Skin of body (tissue), 2 donors: ENCODE data around the gene HELZ. TPM values are rescaled to one million over a fixed set of nuclear protein-coding genes. Genes with fewer than 3 reads are reported as not detected.
A peak's percentile ranks its signal among the peaks of the same experiment; 100 is the strongest.

Experiments used
- DNase-seq: peaks from one replicate; lab custom pipeline; 2025; lab: John Stamatoyannopoulos, UW
- total RNA-seq: library from RNA; depleted of rRNA; stranded (reverse); fragments of >200 nt; gene quantifications from one replicate; pipeline ENCODE4 v1.2.3, GENCODE V29; 2014

HELZ gene
- total RNA-seq, 1 donor from 2014 or later, result 70.5 TPM

DNA sequence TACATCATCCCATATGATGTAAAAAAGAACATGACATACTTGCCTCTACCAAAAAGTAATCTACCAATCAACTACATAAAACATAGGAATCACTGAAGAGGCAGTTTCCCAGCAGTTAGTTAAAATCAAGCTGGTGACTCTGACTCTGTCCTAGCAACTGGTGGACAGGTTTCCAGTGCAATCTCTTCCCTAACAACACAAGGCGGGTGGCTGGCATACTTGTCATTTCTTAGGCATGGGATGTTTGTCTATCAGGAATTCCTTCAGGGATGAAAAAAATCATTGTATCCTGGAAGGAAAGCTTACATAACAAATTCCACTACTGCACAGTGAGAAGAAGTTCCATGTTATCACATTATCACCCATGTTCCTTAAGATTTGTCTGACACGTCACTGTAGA lies 50.9 kb downstream of the HELZ start:
- no peak for DNase-seq

DNA sequence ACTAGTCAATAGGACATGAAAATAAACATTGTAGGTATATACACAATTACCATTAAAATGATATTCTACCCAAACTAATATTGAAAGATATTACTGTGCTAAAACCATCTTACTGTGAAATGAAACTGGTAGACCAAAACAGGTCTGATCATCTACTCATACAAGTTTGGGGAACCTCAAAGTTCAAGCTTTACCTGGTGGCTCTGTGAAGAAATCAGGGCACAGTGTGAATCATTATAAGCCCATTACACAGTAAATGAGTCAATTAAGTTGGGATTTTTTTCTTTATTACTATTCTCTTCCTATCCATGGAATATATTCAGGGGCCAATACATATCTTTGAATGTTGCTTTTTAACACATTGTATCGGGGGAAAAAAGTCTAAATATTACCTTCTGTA lies 57.1 kb downstream of the HELZ start:
- no peak for DNase-seq

DNA sequence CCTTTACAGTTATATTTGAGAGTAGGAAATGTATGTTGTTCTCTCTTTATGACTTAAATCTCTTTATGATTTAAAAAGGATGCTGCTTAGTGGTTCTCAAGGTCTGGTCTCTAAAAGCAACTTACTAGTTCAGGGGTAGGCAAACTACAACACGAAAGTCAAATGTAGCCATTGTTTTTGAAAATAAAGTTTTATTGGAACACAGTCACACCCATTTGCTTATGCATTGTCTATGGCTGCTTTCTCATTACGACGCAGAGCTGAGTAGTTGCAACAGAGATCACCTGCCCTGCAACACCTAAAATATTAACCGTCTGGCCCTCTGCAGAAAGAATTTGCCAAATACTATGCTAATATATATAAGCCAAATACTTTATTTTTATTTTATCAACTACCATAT lies 58.2 kb downstream of the HELZ start:
- DNase-seq, result no peak

DNA sequence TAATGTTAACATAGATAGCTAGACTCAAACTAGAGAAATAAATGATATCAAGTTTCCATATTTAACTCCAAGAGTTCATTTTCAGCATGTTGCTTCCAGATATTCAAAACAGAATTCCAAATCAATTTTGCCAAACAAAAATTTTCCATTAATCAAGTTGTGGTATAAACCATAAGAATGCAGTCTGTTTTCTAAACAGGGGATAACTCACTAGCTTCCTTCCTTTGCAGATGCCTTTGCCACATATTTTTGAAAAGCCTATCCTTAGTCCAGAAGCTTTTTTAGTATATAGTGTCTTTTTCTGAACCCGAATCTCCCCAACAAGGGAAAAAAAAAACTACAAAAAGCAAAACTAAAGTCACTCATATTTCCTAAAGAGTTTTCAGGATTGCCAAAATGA lies 61.5 kb downstream of the HELZ start:
- DNase-seq, result no peak

DNA sequence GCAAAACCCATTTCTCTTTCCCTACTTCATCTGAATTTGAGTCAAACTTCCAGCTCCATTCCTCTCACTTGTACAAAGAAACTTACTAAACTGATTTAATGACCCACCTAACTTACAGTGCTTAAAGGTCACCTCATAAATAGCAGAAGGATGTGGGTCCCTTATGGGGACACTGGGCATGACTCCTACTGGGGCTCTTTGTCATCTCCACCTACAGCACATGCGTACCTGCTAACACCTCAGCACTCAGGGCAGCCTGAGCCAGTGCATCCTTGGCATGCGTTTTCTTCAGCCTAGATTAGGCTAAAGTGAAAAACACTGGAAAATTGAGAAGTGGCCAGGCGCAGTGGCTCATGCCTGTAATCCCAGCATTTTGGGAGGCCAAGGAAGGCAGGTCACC lies 63.2 kb downstream of the HELZ start:
- no peak for DNase-seq

DNA sequence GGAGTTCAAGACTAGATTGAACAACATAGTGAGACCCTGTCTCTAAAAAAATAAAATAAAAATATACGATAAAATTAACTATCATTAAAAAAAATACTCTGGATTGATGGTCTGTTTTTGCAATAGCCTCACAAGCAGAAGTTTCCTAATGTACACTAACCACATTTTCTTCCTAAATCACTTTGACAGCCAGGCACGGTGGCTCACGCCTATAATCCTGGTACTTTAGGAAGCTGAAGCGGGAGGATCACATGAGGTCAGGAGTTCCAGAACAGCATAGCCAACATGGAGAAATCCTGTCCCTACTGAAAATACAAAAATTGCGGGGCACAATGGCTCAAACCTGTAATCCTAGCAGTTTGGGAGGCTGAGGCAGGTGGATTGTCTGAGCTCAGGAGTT lies 64.7 kb downstream of the HELZ start:
- DNase-seq, result no peak

DNA sequence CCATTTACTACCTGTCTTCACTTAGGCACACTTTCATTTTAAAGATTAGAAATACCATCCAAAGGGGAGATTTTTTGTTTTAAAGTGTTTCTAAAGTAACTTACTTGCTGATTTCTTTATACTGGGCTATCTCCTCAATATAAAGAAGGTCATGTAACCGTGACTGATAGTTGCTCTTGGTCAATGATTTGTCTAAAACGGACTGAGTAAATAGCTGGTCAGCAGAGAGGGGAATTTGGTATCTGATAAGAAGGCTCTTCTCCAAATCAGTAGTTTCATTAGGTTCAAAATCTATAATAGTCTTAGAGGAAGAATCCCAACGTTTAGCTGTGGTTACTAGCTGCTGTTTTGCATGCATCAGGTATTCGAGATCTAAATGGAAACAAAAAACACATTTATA lies 66.4 kb downstream of the HELZ start:
- no peak for DNase-seq

DNA sequence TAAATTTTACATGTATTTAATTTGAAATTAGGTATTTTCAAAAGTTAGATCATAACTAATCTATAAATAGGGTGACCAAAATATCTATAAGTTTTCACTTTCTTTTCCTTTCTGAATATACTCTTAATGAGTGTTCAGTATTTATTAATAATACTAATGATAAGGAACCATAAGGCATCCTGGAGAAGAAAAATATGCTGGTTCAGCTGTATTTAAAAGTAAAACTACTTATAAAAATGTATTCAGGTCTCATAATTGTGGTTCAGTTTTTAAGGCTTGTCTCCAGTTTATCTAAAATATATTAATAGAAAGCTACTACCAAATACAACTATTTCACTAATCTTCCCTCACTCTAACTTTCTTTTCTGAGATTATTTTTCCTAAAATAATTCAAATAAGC lies 67.3 kb downstream of the HELZ start:
- DNase-seq, result no peak

DNA sequence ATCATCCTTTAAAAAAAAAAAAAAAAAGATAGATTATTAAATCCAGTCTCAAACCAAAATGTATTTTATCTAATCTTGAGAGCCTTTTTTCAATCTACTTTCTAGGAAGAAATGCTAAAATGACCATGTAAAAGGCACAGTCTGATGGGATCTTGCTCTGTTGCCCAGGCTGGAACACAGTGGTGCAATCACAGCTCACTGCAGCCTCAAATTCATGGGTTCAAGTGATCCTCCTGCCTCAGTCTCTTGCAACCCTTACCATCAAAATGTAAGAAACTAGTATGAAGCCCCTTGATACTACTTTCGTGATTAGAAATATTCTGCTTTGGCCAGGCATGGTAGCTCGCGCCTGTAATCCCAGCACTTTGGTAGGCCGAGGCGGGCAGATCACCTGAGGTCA lies 70.8 kb downstream of the HELZ start:
- no peak for DNase-seq

DNA sequence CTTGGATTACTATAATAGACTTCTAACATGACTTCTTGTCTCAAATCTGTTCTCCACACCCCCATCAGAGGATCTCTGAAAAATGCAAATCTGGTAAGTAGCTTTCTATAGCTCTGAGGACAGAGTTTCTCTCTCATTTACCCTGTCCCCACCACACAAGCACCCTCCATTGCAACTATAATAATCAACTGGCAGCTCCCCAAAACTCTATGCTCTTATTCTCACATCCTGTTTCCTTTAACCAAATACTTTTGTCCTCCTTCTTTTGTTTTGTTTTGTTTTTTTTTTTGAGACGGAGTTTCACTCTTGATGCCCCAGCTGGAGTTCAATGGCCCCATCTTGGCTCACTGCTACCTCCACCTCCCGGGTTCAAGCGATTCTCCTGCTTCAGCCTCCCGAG lies 73.4 kb downstream of the HELZ start:
- no peak for DNase-seq

DNA sequence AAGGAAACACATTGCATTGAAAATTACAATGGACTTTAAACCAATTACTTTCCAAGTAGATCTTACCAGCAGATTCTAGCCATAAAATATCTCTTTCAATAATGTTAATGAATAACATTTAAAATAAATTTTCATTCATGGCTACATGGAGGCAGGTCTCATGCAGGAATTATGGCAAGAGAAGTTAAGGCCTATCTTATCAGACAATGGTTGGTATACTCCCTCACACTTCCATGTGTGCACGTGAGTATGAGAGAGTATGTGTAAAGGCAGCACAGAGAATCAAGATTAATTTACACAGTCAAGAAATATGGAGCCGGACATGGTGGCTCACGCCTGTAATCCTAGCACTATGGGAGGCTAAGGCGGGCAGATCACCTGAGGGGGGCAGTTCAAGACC lies 76.5 kb downstream of the HELZ start:
- DNase-seq, result no peak

DNA sequence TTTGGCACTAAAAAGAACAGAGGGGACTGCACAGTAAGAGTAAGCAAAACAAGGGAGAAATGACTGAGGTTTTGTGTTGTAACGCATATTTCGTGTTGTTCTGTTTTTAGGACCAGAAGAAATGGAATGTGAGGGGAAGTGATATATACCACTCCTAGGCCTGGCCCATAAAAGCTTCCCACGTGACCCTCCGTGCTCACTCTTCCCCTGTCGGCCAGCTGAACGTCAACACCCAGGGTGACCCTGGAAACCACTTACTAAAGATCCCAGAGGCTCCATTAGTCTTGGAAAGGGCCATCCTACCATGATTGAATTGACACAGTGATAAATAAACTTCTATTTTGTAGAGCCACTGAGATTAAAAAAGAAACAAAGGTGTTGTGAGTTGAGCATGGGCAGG lies 79.8 kb downstream of the HELZ start:
- no peak for DNase-seq

DNA sequence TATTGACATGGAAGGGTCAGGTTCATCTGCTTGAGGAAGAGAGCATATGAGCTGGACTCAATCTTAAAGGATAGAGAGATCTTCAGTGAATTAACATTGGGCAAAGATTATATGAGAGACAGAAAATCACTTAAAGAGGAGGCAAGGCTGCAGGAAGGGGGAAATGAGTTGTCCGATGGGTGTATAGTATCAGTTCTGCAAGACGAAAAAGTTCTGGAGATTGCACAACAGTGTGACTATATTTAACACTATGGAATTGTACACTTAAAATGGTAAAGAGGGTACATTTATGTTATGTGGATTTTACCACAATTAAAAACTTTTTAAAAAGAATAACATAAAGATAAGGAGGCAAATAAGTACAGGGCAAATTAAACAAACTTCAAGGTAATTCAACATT lies 80.7 kb downstream of the HELZ start:
- DNase-seq, result no peak

DNA sequence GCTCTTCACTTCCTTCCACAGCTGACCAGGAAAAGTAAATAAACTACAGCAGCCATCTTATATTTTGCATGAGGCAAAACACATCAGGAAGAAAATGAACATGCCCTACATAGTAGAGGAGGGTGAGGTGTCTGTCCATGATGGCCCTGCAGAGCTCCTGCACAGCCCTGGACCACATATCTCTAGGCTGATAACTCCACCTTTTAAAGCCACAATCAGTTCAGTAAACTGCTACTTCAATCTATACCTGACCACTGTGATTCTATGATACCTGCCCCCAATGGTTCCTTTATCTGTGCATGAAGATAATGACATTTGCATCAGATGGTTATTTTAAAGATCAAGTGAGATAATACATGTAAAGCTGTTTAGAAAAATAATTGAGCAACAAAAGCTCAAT lies 82.2 kb downstream of the HELZ start:
- no peak for DNase-seq

DNA sequence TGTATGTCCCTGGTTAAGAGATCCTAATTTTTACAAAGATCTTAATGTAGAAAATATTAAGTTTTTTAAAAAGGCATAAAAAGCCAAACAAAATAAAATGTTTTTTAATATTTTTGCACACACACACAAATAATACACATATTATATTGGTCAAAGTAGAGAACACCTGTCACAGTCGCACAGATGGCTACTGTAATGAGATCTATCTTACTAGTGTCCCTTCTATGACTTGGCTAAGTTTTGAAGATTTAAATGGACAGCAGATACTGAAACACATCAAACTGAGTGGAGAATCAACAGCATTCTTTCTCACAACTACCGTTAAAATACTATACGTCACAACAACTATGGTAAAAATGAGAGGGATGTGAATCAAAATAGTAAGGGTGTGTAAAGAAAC lies 83.4 kb downstream of the HELZ start:
- DNase-seq, result no peak

DNA sequence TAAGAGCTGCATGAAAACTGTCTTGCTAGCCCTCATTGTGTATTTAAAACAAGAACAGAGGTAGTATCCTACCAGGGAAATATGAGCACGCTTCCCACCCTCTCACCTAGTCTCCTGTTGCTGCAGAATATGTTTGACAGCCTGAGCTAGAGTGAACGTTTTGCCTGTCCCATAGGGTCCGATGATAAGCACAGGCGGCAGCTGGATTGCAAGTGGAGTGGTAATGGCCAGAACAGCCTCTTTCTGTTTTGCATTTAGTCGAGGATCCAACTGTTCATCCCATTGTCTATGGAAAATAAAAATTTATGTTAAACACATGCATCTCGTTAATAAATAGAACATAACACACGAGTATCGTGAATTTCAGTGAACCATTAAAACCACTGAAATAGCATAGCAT lies 84.2 kb downstream of the HELZ start:
- peak; percentile 41 for DNase-seq

DNA sequence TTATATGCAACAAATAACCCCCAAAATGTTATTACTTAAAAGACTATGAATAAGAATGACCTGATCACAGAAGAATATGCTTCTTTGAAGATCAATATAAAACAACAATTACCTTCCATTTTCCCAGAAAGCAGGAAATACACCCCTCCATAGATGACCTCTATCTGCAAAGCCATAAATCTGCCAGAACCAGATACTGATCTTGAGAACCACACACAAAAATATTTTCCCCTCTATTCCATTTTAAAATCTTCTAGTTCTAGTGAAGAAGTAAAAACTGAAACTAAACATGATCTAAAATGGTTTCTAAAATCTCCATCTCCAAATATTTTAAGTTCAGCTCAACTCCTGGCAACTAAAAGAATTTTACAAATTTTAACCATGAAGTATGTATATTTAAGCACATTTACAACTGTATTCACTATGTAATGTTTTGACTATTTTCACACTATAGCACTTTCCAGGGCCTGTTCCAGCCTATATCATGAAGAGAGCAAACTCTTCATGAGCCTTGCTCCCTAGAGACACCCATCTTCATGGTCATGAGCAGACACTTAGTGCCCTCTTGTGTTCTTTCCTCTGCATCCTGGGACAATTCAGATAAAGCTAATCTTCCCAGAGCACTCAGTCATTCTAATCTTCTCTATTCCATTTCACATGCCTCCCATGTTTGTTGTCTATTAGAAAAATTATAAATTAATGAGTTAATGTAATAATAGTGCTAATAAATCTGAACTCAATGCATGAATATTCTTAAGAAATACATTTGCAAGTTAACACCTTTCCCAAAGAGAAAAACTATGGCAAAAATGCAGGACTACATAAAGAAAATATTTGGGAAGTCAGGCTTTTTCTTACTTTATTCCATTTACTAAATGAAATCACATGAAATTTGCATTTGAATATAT lies 87.0 kb downstream of the HELZ start:
- peak; percentile 14 for DNase-seq

DNA sequence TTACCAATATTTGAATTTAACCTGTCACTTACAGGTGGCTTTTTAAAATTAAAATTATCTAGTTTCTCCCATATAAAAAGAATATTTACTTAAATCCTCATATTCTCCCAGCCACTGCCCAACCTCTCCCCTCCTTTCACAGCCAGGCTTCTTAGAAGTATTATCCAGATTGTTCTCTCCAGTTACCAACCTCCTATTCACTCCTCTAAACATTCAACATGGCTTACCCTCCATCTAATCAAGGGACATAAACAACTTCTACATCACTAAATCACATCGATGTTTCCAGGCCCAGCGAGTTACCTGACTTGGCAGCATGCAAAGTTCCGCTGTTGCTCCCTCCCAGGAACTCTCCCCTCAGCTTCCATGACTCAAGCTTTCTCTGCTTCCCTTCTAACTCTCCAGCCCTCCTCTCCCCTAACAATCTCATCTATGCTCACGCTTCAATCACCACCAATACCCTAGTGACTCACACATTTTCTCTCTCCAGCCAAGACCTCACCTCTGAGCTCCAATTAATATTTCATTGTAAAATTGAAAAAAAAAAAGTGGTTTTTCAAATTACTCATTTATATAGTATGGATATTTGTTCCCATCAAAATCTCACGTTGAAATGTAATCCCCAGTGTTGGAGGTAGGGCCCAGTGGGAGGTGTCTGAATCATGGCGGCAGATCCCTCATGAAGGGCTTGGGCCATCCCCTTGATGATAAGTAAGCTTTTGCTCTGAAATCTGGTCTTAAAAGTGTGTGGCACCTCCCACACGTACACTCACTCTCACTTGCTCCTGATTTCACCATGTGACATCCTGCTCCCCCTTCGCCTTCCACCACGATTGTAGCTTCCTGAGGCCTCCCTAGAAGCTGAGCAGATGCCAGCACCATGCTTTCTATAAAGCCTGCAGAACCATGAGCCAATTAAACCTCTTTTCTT lies 88.5 kb downstream of the HELZ start:
- DNase-seq, result no peak

DNA sequence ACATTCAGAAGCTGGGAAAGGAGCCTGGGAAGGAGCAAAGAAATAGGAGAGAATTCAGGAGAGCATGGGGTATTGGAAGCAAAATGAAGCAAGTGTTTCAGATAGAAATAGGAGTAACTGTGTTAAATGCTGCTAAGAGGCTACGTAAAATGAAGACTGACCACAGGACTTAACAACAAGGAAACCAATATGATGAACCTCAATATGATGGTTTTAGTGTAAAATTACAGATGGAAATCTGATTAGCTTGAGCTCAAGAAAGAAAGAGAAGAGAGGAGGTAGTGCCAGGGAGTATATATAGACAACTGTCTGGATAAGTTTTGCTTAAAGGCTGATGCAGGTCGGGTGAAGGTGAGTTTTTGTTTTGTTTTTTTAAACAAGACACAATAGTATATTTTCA lies 92.2 kb downstream of the HELZ start:
- DNase-seq, result no peak

DNA sequence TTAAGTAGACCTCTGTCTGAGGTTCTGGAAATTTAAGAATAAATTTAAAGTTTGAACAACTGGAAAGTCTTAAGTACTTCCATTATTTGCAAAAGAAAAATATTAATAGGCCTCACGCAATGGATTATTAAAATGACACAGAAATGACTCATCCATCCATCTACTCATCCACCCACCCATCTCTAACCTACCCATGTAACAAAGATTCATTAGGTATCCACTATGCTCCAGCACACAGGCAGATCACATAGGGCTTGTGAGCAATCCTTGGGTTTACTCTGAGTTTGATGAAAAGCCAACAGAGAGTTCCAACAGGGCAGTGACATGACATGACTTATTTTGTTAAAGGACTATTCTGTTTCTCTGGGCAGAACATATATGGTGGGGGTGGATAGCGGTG lies 93.3 kb downstream of the HELZ start:
- no peak for DNase-seq

DNA sequence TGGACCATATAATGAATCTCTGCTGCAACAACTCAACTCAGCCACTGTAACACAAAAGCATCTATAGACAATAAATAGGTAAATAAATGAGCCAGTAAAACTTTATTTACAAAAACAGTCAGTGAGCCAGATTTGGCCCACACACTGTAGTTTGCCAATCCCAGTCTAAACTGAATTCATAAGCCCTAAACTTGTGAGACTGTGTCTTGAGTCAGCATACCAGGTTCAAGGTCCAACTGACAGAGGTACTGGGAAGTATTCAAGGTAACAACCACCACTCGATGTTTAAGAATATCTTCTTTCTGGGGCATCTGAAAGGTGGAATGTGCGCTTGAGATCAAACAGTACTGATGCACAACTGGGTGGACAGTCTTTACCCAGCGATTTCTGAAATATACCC lies 94.2 kb downstream of the HELZ start:
- DNase-seq, result no peak

DNA sequence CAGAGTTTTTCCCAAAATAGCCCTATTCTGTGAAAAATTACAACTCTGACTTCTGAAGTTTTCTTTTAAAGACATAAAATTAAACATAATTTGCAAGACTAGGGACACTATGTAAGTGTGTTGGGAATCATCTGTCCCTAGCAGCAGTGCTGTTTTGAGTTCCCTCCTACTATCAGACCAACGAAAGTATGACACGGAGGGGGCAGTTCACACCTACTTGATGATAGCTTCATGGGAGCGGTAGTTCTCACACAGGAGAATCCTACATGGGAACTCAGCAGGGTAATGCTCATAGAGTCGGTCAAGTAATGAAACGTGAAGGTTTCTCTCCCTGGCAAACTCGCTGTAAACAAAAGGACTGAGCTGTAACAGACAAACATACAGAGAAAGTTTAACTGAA lies 96.6 kb downstream of the HELZ start:
- DNase-seq, result no peak
